GM12878 (cell line): ENCODE data around the gene CDK13. TPM values are rescaled to one million over a fixed set of nuclear protein-coding genes. Genes with fewer than 3 reads are reported as not detected.

Source experiments
- ATAC-seq: fragments of 200-7000 bp; cut with Tn5 transposase; 3 replicates; pipeline ENCODE4 v1.9.1; 2020; ENCODE audit warnings: mild to moderate bottlenecking, moderate library complexity
- BruUV-seq: library from RNA; stranded (reverse); fragments of 400-500 nt; replicated peaks from 2 replicates; lab custom pipeline; 2021; lab: Mats Ljungman, UMichigan
- CTCF ChIA-PET: fragments of 300-600 bp; sonication (Branson Sonifier 250); formaldehyde crosslinking; extraction: SDS; loops from one replicate; lab custom pipeline; 2021; ENCODE audit warnings: inconsistent platforms; lab: Yijun Ruan, JAX
- POLR2A ChIA-PET: fragments of 350-600 bp; formaldehyde crosslinking; extraction: SDS; loops from one replicate; lab custom pipeline; 2021; ENCODE audit warnings: inconsistent platforms; lab: Charles Lee
- RAD21 ChIA-PET: fragments of 300-600 bp; sonication (Branson Sonifier 250); formaldehyde crosslinking; loops from one replicate; lab custom pipeline; 2023; ENCODE audit warnings: antibody characterized with exemption; ENCODE audit not compliant: unreplicated experiment; lab: Charles Lee
- SMC1A ChIA-PET: fragments of 300-600 bp; sonication (Branson Sonifier 250); formaldehyde crosslinking; loops from one replicate; lab custom pipeline; 2023; ENCODE audit not compliant: unreplicated experiment, uncharacterized antibody; lab: Charles Lee
- DNase-seq: peaks from one replicate; pipeline ENCODE4 v3.0.0-alpha.2; 2011; ENCODE audit warnings: low read depth, low spot score
- FAIRE-seq: peaks from 3 replicates; lab custom pipeline; 2011; peaks lifted over from hg19 to GRCh38; lab: Jason Lieb, UNC
- H2AFZ ChIP-seq: 2 replicates; pipeline ENCODE4 v1.6.0; 2011; ENCODE audit warnings: low read depth, low read length, control low read depth; ENCODE audit not compliant: control insufficient read depth
- H3K27ac ChIP-seq: 2 replicates; pipeline ENCODE4 v1.5.1; 2011; ENCODE audit warnings: control low read depth; ENCODE audit not compliant: control insufficient read depth, insufficient read depth
- H3K27me3 ChIP-seq, 2 experiments: replicated peaks in 1 of 2; 2 replicates each; pipeline versions ENCODE4 v1.6.0 to v1.6.1; 2011; ENCODE audit warnings: low read length in 1 of 2; ENCODE audit not compliant: control insufficient read depth in 2 of 2, insufficient read depth in 2 of 2
- H3K36me3 ChIP-seq, 2 experiments: 2 replicates each; pipeline ENCODE4 v1.5.1; 2011; ENCODE audit warnings: low read length in 1 of 2; ENCODE audit not compliant: control insufficient read depth in 2 of 2, insufficient read depth in 2 of 2
- H3K4me1 ChIP-seq: 2 replicates; pipeline ENCODE4 v1.6.1; 2011; ENCODE audit warnings: mild to moderate bottlenecking, low read length, moderate library complexity, mixed read lengths; ENCODE audit not compliant: control insufficient read depth, insufficient read depth
- H3K4me2 ChIP-seq: 2 replicates; pipeline ENCODE4 v1.6.0; 2011; ENCODE audit warnings: control low read depth; ENCODE audit not compliant: control insufficient read depth, insufficient read depth
- H3K4me3 ChIP-seq: fragments of 200-600 bp; sonication (generic); 2 replicates; pipeline ENCODE4 v1.5.1; 2016
- H3K79me2 ChIP-seq: 2 replicates; pipeline ENCODE4 v1.6.0; 2011; ENCODE audit warnings: low read length; ENCODE audit not compliant: control insufficient read depth, insufficient read depth
- H3K9ac ChIP-seq: 2 replicates; pipeline ENCODE4 v1.8.0; 2011; ENCODE audit warnings: low read length, control low read depth, mixed read lengths; ENCODE audit not compliant: control insufficient read depth, insufficient read depth
- H3K9me3 ChIP-seq: replicated peaks from 3 replicates; pipeline ENCODE4 v1.5.1; 2011; ENCODE audit warnings: mild to moderate bottlenecking, low read length; ENCODE audit not compliant: control insufficient read depth, insufficient read depth
- H4K20me1 ChIP-seq: 2 replicates; pipeline ENCODE4 v1.6.0; 2011; ENCODE audit not compliant: control insufficient read depth, insufficient read depth
- BCL3 ChIP-seq: IDR thresholded peaks from 2 replicates; pipeline ENCODE4 v1.6.1; 2011; ENCODE audit warnings: borderline replicate concordance, low read depth, mild to moderate bottlenecking, moderate library complexity, low read length; ENCODE audit not compliant: insufficient read depth, poor library complexity, severe bottlenecking
- BHLHE40 ChIP-seq, 2 experiments: fragments of 450-650 bp in 1 of 2; IDR thresholded peaks; 2 replicates each; pipeline ENCODE4 v1.6.1; 2011 to 2017; ENCODE audit warnings: low read depth in 2 of 2, borderline replicate concordance in 1 of 2, improper control_type of control experiment in 1 of 2, low read length in 1 of 2, mild to moderate bottlenecking in 1 of 2
- CBX5 ChIP-seq: sonication (generic); IDR thresholded peaks from 2 replicates; pipeline ENCODE4 v1.6.1; 2016; ENCODE audit warnings: low read depth, moderate library complexity, mild to moderate bottlenecking, inconsistent platforms
- CHD1 ChIP-seq: IDR thresholded peaks from 2 replicates; pipeline ENCODE4 v1.6.1; 2012; ENCODE audit warnings: low read depth, low read length, improper control_type of control experiment
- MEF2B ChIP-seq: fragments of 450-650 bp; IDR thresholded peaks from 2 replicates; pipeline ENCODE4 v1.6.1; 2018; ENCODE audit warnings: mild to moderate bottlenecking, moderate library complexity; ENCODE audit not compliant: partially characterized antibody, poor library complexity, severe bottlenecking
- MLLT1 ChIP-seq: fragments of 450-650 bp; IDR thresholded peaks from 2 replicates; pipeline ENCODE4 v1.6.1; 2016; ENCODE audit warnings: mild to moderate bottlenecking
- NFYA ChIP-seq: IDR thresholded peaks from 2 replicates; pipeline ENCODE4 v1.6.1; 2011; ENCODE audit warnings: low read depth, mild to moderate bottlenecking, low read length, improper control_type of control experiment, borderline replicate concordance
- PAX5 ChIP-seq: IDR thresholded peaks from 2 replicates; pipeline ENCODE4 v1.6.1; 2011; ENCODE audit warnings: low read depth, low read length, borderline replicate concordance
- POU2F2 ChIP-seq: IDR thresholded peaks from 3 replicates; pipeline ENCODE4 v1.6.1; 2011; ENCODE audit warnings: low read depth, mild to moderate bottlenecking, low read length, borderline replicate concordance
- TCF12 ChIP-seq: IDR thresholded peaks from 2 replicates; pipeline ENCODE4 v1.6.1; 2011; ENCODE audit warnings: low read depth, mild to moderate bottlenecking, low read length
- USF2 ChIP-seq: IDR thresholded peaks from 2 replicates; pipeline ENCODE4 v1.6.1; 2011; ENCODE audit warnings: low read depth, low read length, improper control_type of control experiment, borderline replicate concordance
- ZNF24 ChIP-seq: fragments of 450-650 bp; IDR thresholded peaks from 2 replicates; pipeline ENCODE4 v1.6.1; 2017; ENCODE audit warnings: antibody characterized with exemption, mild to moderate bottlenecking
- ZNF384 ChIP-seq: IDR thresholded peaks from 2 replicates; pipeline ENCODE4 v1.6.1; 2012; ENCODE audit warnings: low read depth, mild to moderate bottlenecking, low read length, improper control_type of control experiment, borderline replicate concordance
- ZNF687 ChIP-seq: fragments of 450-650 bp; IDR thresholded peaks from 2 replicates; pipeline ENCODE4 v1.6.1; 2017; ENCODE audit warnings: mild to moderate bottlenecking, moderate library complexity
- WGBS: methylation state at CpG from one replicate; pipeline ENCODE4 v1.1.6; 2016; ENCODE audit warnings: low lambda C conversion rate; ENCODE audit not compliant: insufficient replicate concordance, insufficient coverage; ENCODE audit errors: missing lambda C conversion rate; 5-methylcytosine and 5-hydroxymethylcytosine counted together
- in situ Hi-C: fragments of 300-500 bp; cut with MboI; formaldehyde crosslinking; loops from 9 replicates; pipeline ENCODE4 v1.14.3; 2018; ENCODE audit warnings: mixed read lengths
- intact Hi-C: fragments of 100-400 bp; cut with micrococcal nuclease; formaldehyde crosslinking; loops from one replicate; pipeline ENCODE4 v1.14.2; 2022; ENCODE audit not compliant: unreplicated experiment
- polyA plus RNA-seq, 11 experiments: library from polyadenylated mRNA; depleted of rRNA in 4 of 11; unstranded in 6 of 11; stranded (reverse) in 5 of 11; fragments of >200 nt; fragmentation: Nextera tagmentation in 4 of 11; fragmentation: Illumina TruSeq in 1 of 11; extraction: Ambion mirVana in 4 of 11; extraction: Trizol in 1 of 11; gene quantifications; 1 replicate in 1 of 11; 2 replicates in 10 of 11; pipeline versions ENCODE4 v1.2.1 to v1.2.3, GENCODE V29; 2011 to 2016; ENCODE audit warnings: inconsistent platforms in 2 of 11, missing spikeins in 2 of 11, low read depth in 1 of 11
- total RNA-seq, 4 experiments: library from RNA; depleted of rRNA in 3 of 4; stranded (reverse); fragments of >200 nt in 3 of 4; fragmentation: Illumina TruSeq in 1 of 4; extraction: Trizol in 1 of 4; gene quantifications; 2 replicates each; pipeline versions ENCODE4 v1.2.1 to v1.2.3, GENCODE V29; 2013 to 2021

CDK13 gene
- total and polyA plus RNA-seq, 10 of the 15 experiments (the other 5 are each of a cell fraction or from before 2014, with no cell fraction given): 10.8 to 44.4 (median 28.0) TPM

GRCh38 chr7:40137563-40137962 is 187.5 kb downstream of the CDK13 start (continued):
- TF ChIP-seq BHLHE40 (IDR thresholded peaks at IDR 0.05; ENCODE audit: borderline replicate concordance in 1 of 2, low read depth in 2 of 2, low read length in 1 of 2) (no peak), ZNF384 (no peak)

- ATAC-seq (no peak), DNase-seq (no peak), FAIRE-seq (no peak)
- CTCF ChIA-PET: no interaction called here
- no peak overlapping the region for H3K27ac ChIP-seq
- no peak overlapping the region for H3K4me2 ChIP-seq
- H3K9me3 ChIP-seq: no peaks in the 10 kb centered on the region; the same call in 2 of the 3 replicates
- H2AFZ ChIP-seq: no peak overlapping the region
- POLR2A ChIA-PET: no interaction called here
- RAD21 ChIA-PET: no interaction called here
- no peaks in the 10 kb centered on the region for H3K36me3 ChIP-seq
- H3K27me3 ChIP-seq: no peaks in the 10 kb centered on the region; a peak in 1 of 4 replicates
- in situ Hi-C loops: no loop called here
- no peak overlapping the region for H3K4me3 ChIP-seq
- intact Hi-C loops: no loop called here
- WGBS: 56% methylated on average over 5 of the region's 5 CpGs
- no peak overlapping the region for H3K9ac ChIP-seq
- H3K4me1 ChIP-seq: peaks cover 4% of the 10 kb centered on the region
- SMC1A ChIA-PET: no interaction called here
- no TSS peak for BruUV-seq
- H4K20me1 ChIP-seq: no peaks in the 10 kb centered on the region
- peaks cover 5% of the 10 kb centered on the region for H3K79me2 ChIP-seq
- no peak for TF ChIP-seq USF2
- no peak for TF ChIP-seq NFYA
- TF ChIP-seq ZNF24: no peak
- TF ChIP-seq ZNF687: no peak
- no peak for TF ChIP-seq BCL3
- no peak for TF ChIP-seq MLLT1
- TF ChIP-seq CBX5: no peak
- no peak for TF ChIP-seq TCF12
- no peak for TF ChIP-seq ZNF384
- TF ChIP-seq MEF2B: no peak
- no peak for TF ChIP-seq CHD1
- TF ChIP-seq POU2F2: no peak
- no peak for TF ChIP-seq PAX5
Observed at GRCh38 chr7:40138973-40139372, 188.9 kb downstream of the CDK13 start.
